MG63 (cell line): ENCODE data around the gene ULK2. TPM values are rescaled to one million over a fixed set of nuclear protein-coding genes. Genes with fewer than 3 reads are reported as not detected.
"Not testable (repeated sequence)": the region's sequence is repeated elsewhere in the genome, so short reads cannot be mapped to it uniquely, and the experiment has no call there.

ENCODE experiments used
- DNase-seq: peaks from one replicate; pipeline ENCODE4 v3.0.0-alpha.2; 2020
- H3K27me3 ChIP-seq: fragments of 250-450 bp; sonication (Bioruptor Pico); 2 replicates; pipeline ENCODE4 v1.5.1; 2020; ENCODE audit warnings: mild to moderate bottlenecking, moderate library complexity
- H3K36me3 ChIP-seq: fragments of 250-450 bp; sonication (Bioruptor Pico); 2 replicates; pipeline ENCODE4 v1.5.1; 2020; ENCODE audit warnings: mild to moderate bottlenecking, moderate library complexity
- H3K4me3 ChIP-seq: fragments of 250-450 bp; sonication (Bioruptor Pico); 2 replicates; pipeline ENCODE4 v1.5.1; 2020; ENCODE audit warnings: mild to moderate bottlenecking, moderate library complexity
- H3K9me3 ChIP-seq: fragments of 250-450 bp; sonication (Bioruptor Pico); 2 replicates; pipeline ENCODE4 v1.5.1; 2020; ENCODE audit warnings: mild to moderate bottlenecking, moderate library complexity
- total RNA-seq: library from RNA; depleted of rRNA; stranded (reverse); fragments of >200 nt; shearing (Covaris generic); gene quantifications from 2 replicates; pipeline ENCODE4 v1.2.3, GENCODE V29; 2014; ENCODE audit warnings: low replicate concordance

ULK2 gene
- total RNA-seq, 1 experiment from 2014 or later, result 12.0 TPM

DNA sequence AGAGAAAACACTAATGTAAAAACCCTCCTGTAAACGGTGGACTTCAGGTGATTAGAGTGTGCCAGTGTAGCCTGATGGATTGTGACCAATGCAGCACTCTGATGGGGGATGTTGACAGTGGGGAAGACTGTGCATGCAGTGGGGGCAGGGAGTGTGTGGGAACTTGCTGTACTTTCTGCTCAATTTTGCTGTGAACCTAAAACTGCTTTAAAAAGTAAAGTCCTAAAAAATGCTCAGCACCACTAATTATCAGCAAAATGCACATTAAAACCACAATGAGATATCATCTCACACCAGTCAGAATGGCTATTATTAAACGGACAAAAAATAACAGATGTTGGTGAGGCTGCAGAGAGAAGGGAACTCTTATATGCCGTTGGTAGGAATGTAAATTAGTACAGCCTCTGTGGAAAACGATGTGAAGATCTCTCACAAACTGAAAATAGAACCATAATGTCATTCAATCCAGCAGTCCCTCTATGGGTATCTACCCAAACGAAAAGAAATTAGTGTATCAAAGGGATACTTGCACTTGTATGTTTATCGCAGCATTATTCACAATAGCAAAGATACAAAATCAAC, 9.7 kb upstream of the ULK2 start:
- no peaks in the 10 kb centered on the region for H3K27me3 ChIP-seq
- H3K4me3 ChIP-seq, result no peak overlapping the region
- H3K36me3 ChIP-seq, result no peaks in the 10 kb centered on the region
- H3K9me3 ChIP-seq, result no peaks in the 10 kb centered on the region
- DNase-seq, result no peak

GRCh38 chr17:19876529-19877161, 8.9 kb upstream of the ULK2 start:
- DNase-seq, result no peak

GRCh38 chr17:19874256-19874655, 6.5 kb upstream of the ULK2 start:
- no peaks in the 10 kb centered on the region for H3K27me3 ChIP-seq
- no peaks in the 10 kb centered on the region for H3K9me3 ChIP-seq
- DNase-seq, result no peak
- H3K4me3 ChIP-seq, result no peak overlapping the region
- H3K36me3 ChIP-seq, result no peaks in the 10 kb centered on the region

More at GRCh38 chr17:19876529-19877161, 8.9 kb upstream of the ULK2 start:
- Histone ChIP-seq H3K9me3 (no peaks in the 10 kb centered on the region), H3K27me3 (no peaks in the 10 kb centered on the region), H3K36me3 (no peaks in the 10 kb centered on the region), H3K4me3 (no peak overlapping the region)

DNA sequence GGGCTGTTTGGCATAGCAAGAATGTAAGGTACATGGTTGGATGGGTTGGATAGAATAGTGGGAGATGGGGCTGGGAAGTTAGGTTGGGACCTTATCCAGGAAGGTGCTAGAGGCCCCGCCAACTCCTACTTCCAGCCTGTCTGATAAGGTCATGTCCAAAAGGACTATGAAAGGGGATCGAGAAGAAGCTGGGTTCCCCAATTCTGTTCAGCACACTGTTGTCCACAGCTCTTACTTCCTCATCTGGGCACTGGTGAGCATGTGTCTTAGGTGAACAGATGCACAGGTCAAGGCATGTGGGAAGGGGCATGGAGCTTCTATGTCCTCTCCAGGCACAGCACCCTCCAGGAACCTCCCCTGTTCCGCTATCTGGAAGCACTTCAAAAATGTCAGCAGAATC, 5.6 kb upstream of the ULK2 start:
- no peaks in the 10 kb centered on the region for H3K36me3 ChIP-seq
- DNase-seq, result no peak
- no peaks in the 10 kb centered on the region for H3K9me3 ChIP-seq
- H3K27me3 ChIP-seq, result no peaks in the 10 kb centered on the region
- no peak overlapping the region for H3K4me3 ChIP-seq

DNA sequence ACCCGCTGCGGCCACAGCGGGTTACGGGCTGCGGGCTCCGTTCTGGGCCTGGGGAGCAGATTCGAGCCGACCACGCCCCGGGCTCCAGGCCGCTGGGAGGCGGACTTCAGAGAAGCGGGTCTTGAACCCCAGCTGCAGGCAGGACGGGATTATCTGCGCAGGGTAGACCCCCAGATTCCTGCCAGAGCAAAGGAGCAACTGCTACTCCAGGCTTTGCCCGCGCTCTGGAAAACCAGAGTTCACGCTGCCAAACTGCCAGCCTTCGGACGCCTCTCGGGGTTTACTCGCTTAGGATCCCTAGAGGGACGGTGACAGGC, 301 bp upstream of the ULK2 start:
- DNase-seq, result no peak
- Histone ChIP-seq H3K4me3 (peak overlapping the region; percentile 57), H3K9me3 (no peaks in the 10 kb centered on the region), H3K36me3 (no peaks in the 10 kb centered on the region; the same call in none of the 2 replicates), H3K27me3 (no peaks in the 10 kb centered on the region)

DNA sequence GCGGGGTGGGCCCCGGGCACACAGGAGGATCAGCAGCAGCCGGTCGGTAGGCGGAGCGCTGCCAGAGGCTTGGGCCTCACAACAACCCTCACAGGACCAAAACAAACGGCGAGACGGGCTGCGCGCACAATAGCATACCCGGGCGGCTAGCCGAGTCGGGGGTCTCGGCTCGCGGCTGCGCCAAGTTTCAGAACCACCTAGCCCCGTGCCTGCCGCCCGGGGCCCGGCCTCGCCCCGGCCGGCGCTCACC, 732 bp downstream of the ULK2 start:
- H3K4me3 ChIP-seq, result peak overlapping the region; percentile 57
- peak; percentile 68 for DNase-seq
- H3K9me3 ChIP-seq, result no peaks in the 10 kb centered on the region
- no peaks in the 10 kb centered on the region; the same call in none of the 2 replicates for H3K36me3 ChIP-seq
- no peaks in the 10 kb centered on the region for H3K27me3 ChIP-seq

- H3K27me3 ChIP-seq, result no peaks in the 10 kb centered on the region
- no peak overlapping the region for H3K4me3 ChIP-seq
- no peak for DNase-seq
- no peaks in the 10 kb centered on the region; the same call in none of the 2 replicates for H3K36me3 ChIP-seq
- H3K9me3 ChIP-seq, result no peaks in the 10 kb centered on the region
These were observed 2.7 kb downstream of the ULK2 start for GRCh38 chr17:19865021-19865420.

GRCh38 chr17:19860647-19861177, 7.0 kb downstream of the ULK2 start:
- not testable (repeated sequence) for H3K36me3 ChIP-seq, H3K27me3 ChIP-seq, DNase-seq, H3K4me3 ChIP-seq, H3K9me3 ChIP-seq

DNA sequence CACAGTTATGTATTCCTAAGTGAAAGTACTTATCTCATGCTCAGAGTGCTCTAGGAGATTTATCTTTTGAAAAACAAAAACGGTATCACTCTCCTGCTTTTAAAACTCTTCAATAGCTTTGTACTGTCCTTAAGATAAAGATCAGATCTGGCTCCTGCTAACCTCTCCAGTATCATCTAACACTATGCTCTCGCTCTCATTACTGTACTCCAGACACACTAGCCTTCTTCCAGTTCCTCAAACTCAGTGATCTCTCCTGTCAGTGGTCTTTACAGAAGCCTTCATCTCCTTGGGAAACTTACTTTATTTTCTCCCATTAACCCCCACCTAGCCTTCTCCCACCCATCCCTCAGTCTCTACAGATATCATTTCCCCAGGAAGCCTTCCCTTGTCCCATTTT, 10.1 kb downstream of the ULK2 start:
- H3K9me3 ChIP-seq, result no peaks in the 10 kb centered on the region
- no peak for DNase-seq

DNA sequence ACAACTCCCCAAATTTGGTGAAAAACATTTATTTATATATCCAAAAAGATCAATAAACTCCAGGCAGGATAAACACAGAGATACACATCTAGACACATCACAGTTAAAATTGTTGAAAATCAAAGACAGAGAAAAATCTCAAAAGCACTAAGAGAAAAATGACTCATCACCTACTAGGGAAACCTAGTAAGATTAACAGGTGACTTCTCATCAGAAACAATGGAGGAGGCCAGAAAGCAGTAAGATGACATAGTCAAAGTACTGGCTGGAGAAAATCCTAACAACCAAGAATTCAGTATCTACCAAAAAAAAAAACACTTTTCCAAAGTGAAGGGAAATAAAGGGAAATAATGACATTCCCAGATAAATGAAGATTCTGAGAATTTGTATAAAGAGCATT, 33.8 kb downstream of the ULK2 start:
- Histone ChIP-seq H3K9me3 (no peaks in the 10 kb centered on the region), H3K27me3 (no peaks in the 10 kb centered on the region), H3K36me3 (peaks cover 6% of the 10 kb centered on the region), H3K4me3 (no peak overlapping the region)
- DNase-seq, result no peak

More for the DNA sequence above, 10.1 kb downstream of the ULK2 start:
- Histone ChIP-seq H3K36me3 (no peaks in the 10 kb centered on the region), H3K27me3 (no peaks in the 10 kb centered on the region), H3K4me3 (no peak overlapping the region)

- Histone ChIP-seq H3K27me3 (no peaks in the 10 kb centered on the region), H3K4me3 (no peak overlapping the region), H3K9me3 (no peaks in the 10 kb centered on the region), H3K36me3 (peaks cover 6% of the 10 kb centered on the region)
- DNase-seq, result no peak
These were observed 37.7 kb downstream of the ULK2 start for GRCh38 chr17:19830061-19830460.

- Histone ChIP-seq H3K27me3 (no peaks in the 10 kb centered on the region), H3K4me3 (no peak overlapping the region), H3K36me3 (no peaks in the 10 kb centered on the region), H3K9me3 (no peaks in the 10 kb centered on the region)
- DNase-seq, result no peak
These were observed 55.3 kb downstream of the ULK2 start for GRCh38 chr17:19812407-19812806.

- no peaks in the 10 kb centered on the region for H3K36me3 ChIP-seq
- H3K9me3 ChIP-seq, result no peaks in the 10 kb centered on the region
- H3K27me3 ChIP-seq, result no peaks in the 10 kb centered on the region
- H3K4me3 ChIP-seq, result no peak overlapping the region
- DNase-seq, result no peak
These were observed 62.7 kb downstream of the ULK2 start for GRCh38 chr17:19805006-19805405.

- DNase-seq, result no peak
- Histone ChIP-seq H3K4me3 (no peak overlapping the region), H3K36me3 (peaks cover 12% of the 10 kb centered on the region), H3K9me3 (no peaks in the 10 kb centered on the region), H3K27me3 (no peaks in the 10 kb centered on the region)
These were observed 67.2 kb downstream of the ULK2 start for GRCh38 chr17:19800571-19800970.

DNA sequence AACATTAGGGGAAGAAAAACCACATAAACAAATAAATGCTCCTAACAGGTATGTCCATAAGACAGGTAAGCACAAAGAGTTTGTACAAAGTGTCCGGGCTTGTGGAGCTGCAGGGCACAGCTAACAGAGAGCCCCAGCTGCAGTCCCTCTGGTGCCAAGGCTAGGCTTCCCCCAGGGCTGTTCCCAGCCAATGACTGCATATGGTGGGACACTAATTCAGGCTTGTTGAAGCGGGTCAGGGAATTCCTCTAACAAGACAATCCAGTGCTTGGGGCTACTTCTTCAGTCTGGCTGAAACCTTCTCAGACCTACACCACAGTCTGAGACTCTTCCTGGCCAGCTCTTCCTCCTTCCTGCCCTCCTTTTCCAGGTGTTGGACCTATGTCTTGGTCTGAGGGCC, 67.9 kb downstream of the ULK2 start:
- DNase-seq, result no peak
- no peaks in the 10 kb centered on the region for H3K27me3 ChIP-seq
- H3K9me3 ChIP-seq, result no peaks in the 10 kb centered on the region
- no peak overlapping the region for H3K4me3 ChIP-seq
- H3K36me3 ChIP-seq, result peaks cover 15% of the 10 kb centered on the region

GRCh38 chr17:19796457-19796856, 71.3 kb downstream of the ULK2 start:
- H3K4me3 ChIP-seq, result no peak overlapping the region
- no peak for DNase-seq
- H3K36me3 ChIP-seq, result peaks cover 24% of the 10 kb centered on the region
- no peaks in the 10 kb centered on the region for H3K9me3 ChIP-seq
- H3K27me3 ChIP-seq, result no peaks in the 10 kb centered on the region

DNA sequence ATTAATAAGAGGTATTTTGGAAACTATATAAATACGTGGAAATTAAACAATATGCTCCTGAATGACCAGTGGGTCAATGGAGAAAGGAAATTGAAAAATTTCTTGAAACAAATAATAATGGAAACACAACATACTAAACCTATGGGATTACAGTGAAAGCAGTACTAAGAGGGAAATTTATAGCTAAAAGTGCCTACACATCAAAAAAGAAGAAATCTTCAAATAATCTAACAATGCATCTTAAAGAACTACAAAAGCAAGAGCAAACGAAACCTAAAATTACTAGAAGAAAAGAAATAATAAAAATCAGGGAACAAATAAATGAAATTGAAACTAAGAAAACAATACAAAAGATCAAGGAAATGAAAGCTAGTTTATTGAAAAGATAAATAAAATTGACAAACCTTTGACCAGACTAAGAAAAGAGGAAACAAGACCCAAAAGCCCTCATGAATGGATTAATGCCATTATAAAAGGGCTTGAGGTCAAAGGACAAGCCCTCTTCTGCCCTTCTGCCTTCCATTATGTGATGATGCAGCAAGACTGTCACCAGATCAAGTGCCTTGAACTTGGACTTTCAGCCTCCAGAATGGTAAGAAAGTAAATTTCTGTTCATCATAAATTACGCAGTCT, 75.7 kb downstream of the ULK2 start:
- Histone ChIP-seq H3K4me3 (no peak overlapping the region), H3K9me3 (no peaks in the 10 kb centered on the region), H3K36me3 (peaks cover 35% of the 10 kb centered on the region), H3K27me3 (no peaks in the 10 kb centered on the region)
- no peak for DNase-seq

DNA sequence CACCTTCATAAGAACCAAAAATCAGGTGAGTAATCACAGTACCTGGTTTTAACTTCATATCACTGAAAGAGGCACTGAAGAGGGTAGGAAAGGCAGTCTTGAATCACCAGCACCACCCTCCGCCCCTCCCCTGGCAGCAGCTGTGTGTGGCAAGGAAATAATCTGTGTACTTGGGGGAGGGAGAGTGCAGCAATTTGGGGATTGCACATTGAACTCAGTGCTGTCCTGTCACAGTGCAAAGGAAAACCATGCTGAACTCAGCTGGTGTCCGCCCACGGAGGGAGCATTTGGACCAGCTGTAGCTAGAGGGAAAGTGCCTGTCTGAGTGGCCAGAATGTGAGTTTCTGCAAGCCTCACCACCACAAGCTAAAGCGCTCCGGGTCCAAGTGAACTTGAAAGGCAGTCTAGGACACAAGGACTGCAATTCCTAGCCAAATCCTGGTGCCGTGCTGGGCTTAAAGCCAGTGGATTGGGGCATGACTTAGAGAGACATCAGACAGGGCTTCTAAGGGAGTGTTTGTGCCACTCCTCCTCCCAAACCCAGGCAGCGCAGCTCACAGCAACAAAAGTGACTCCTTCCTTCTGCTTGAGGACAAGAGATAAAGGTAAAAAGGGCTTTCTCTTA, 79.9 kb downstream of the ULK2 start:
- peaks cover 15% of the 10 kb centered on the region for H3K36me3 ChIP-seq
- H3K4me3 ChIP-seq, result no peak overlapping the region
- no peaks in the 10 kb centered on the region for H3K27me3 ChIP-seq
- no peaks in the 10 kb centered on the region for H3K9me3 ChIP-seq
- DNase-seq, result no peak
